Fibroblast of gingiva (primary cell): ENCODE measurements around the gene B2M.
A peak's percentile ranks its signal among the peaks of the same experiment; 100 is the strongest.
"Not testable (repeated sequence)": the region's sequence is repeated elsewhere in the genome, so short reads cannot be mapped to it uniquely, and the experiment has no call there.

ENCODE experiments used
- DNase-seq: peaks from one replicate; pipeline ENCODE4 v3.0.0-alpha.2; 2011; ENCODE audit warnings: low read depth

B2M gene

DNA sequence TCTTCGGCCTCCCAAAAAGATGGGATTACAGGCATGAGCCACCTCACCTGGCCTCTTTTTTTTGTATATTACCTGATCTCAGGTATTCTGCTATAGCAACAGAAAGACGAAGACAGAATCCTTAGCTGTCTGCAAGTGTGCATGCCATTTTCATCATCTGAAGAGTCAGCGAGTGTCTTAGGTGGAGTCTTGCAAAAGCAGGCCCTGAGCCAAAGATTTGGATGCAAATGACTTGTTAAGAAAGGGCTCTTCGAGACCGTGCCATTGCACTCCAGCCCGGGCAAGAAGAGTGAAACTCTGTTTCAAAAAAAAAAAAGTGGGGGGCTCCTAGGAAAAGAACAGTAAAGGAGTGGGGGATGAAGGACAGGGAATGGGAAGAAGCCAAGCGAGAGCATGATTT lies 14.8 kb downstream of the B2M start:
- DNase-seq = peak; percentile 15

- peak; percentile 88 for DNase-seq
Observed at GRCh38 chr15:44726568-44727484, 15.5 kb downstream of the B2M start.

GRCh38 chr15:44727485-44728231 lies 16.3 kb downstream of the B2M start:
- DNase-seq = no peak

- not testable (repeated sequence) for DNase-seq
Observed at GRCh38 chr15:44728232-44728575, 16.9 kb downstream of the B2M start.

DNA sequence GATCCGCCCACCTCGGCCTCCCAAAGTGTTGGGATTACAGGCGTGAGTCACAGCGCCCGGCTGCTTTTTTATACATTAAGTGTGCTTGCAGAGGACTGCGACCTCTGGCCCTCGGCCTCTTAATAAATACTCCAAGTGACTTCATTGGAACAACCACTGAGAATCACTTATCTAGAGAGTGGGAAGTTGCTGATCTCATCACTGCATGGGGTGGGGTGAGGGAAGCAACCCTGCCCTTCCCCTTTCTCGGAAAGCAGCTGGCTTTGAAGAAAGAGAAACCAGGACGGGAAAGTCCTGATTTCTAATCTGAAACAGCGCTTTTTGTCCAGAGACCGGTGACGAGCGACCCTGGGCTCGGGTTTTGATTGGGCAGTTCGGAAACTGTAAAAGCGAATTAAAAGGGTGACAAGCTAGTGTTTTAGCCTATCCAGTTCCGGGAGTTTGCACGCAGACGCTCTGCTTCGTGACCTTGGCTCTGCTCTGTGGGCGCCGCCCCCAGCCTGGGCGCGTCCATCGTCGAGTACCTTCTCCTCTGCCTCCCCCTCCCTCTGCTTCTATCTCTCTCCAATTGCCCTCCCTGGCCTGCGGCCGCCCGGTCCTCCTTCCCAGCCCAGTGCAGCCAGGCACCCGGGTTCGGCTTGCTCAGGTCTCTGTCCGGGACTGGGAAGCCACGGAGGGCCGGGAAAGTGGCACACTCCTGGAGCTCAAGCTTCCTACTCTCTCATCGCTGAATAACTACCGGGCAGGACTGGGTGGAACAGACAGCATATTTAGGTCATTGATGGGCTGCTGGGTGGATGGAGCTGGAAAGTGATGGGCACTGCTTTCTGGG lies 17.5 kb downstream of the B2M start:
- DNase-seq = peak; percentile 97

DNA sequence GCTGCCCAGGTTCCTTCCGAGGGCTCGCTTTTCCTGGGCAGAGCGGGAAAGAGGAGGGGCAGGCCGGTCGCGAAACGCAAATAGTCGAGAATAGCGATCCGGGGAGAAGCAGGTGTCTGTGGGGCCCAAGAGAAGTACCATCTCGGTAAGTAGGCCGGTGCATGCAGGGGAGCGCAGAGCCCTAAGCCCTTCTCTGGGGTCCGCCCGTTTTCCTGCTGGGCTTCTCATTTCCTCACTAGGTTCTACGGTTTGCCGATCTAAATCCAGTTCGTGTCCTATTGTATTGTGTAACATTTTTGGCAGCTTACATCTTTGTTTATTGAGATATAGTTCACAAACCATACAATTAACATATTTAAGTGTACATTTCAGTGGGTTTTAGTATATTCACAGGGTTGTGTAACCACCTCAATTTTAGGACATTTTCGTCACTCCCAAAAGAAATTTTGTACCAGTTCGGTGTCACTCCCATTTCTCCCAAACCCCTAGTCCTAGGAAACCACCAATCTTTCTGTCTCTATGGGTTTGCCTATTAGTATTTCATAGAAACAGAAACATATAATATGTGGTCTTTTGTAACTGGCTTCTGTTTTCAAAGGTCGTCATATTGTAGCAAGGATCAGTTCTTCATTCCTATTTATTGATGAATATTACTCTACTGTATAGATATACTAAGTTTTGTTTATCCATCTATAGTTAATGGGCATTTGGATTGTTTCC lies 18.3 kb downstream of the B2M start:
- DNase-seq = peak; percentile 18

- DNase-seq = no peak
Observed at GRCh38 chr15:44734839-44735481, 23.6 kb downstream of the B2M start.

DNA sequence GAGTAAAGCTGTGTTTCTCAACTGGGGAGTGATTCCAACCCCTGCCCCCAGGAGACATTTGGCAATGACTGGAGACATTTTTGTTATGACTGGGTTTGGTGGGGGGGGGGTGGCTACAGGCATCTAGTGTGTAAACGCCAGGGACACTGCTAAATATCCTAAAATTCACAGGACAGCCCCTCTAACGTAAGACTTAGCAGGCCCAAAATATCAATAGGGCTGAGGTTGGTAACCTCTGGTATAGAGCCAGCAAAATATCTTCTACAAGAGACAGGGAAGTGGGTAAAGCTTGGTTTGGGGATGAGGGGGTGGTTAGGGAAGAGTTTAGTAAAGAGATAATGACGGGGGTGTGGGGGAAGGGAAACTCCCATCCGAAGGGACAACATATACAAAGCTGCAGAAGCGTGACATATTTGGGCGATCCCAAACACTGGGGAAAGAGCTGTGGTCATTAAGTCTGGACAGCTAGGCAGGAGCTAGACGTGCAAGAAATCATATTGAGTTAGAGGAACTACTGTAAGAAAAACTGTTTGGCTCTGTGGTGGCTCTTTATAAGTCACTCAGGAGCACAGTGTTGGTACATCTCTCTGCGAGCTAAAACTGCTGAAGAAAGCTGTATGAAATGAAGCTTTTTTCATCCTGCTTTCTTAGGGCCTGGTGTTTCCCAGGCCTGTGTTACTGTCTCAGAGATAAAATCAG lies 24.3 kb downstream of the B2M start:
- DNase-seq = no peak

- DNase-seq = no peak
Observed at GRCh38 chr15:44736181-44736765, 25.0 kb downstream of the B2M start, which contains the start of gene TRIM69. TRIM69 (plus strand) TSS chr15:44736528; CDS start chr15:44736705, 177 bp downstream.

GRCh38 chr15:44738340-44738984 lies 27.1 kb downstream of the B2M start:
- DNase-seq = peak; percentile 52

GRCh38 chr15:44739222-44739847 lies 28.0 kb downstream of the B2M start:
- DNase-seq = not testable (repeated sequence)

GRCh38 chr15:44743454-44743853 lies 32.1 kb downstream of the B2M start:
- DNase-seq = not testable (repeated sequence)

GRCh38 chr15:44753345-44753744 lies 42.0 kb downstream of the B2M start:
- no peak for DNase-seq

- DNase-seq = no peak
Observed at GRCh38 chr15:44763187-44763586, 51.9 kb downstream of the B2M start.

GRCh38 chr15:44763848-44764247 lies 52.5 kb downstream of the B2M start:
- DNase-seq = no peak

- DNase-seq = no peak
Observed at GRCh38 chr15:44765036-44765435, 53.7 kb downstream of the B2M start.
